Measurements from ENCODE around the gene NOXRED1. TPM values are rescaled to one million over a fixed set of nuclear protein-coding genes. Genes with fewer than 3 reads are reported as not detected.

The NOXRED1 gene
- total and polyA plus RNA-seq, 11 donors, result 0.15 to 0.32 (median 0.28) TPM; not detected in 7

DNA sequence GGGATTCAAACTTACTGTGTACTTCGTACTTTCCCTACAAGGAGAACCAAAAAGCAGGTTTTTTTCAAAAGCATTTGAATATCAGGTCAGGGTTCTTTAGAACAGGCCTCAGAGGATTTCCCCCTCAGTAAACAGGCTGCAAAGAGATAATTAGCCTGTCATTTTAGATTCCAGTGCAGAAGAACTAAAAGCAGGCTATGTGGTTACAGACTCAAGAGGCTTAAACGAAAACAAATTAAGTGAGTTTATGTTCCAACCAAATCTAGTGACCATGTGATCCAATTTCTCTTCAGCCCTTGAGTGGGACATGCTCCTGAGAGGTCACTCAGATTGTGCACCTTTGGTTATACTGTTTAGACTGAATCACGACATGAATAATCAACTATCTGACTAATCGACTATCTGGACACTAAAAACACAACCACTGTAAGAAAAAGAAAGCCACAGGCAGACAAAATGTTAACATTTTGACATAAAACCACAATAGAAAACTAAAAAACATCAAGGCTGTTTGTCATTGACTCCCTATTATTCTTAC lies 51.0 kb downstream of the NOXRED1 start:
- no peak overlapping the region for H3K27ac ChIP-seq
- H3K36me3 ChIP-seq, result no peaks in the 10 kb centered on the region
- intact Hi-C loops (cut with DNase I), result no loop called here
- TF ChIP-seq POLR2A (IDR thresholded peaks at IDR 0.05), result no peak
- TF ChIP-seq, protein P1, sequence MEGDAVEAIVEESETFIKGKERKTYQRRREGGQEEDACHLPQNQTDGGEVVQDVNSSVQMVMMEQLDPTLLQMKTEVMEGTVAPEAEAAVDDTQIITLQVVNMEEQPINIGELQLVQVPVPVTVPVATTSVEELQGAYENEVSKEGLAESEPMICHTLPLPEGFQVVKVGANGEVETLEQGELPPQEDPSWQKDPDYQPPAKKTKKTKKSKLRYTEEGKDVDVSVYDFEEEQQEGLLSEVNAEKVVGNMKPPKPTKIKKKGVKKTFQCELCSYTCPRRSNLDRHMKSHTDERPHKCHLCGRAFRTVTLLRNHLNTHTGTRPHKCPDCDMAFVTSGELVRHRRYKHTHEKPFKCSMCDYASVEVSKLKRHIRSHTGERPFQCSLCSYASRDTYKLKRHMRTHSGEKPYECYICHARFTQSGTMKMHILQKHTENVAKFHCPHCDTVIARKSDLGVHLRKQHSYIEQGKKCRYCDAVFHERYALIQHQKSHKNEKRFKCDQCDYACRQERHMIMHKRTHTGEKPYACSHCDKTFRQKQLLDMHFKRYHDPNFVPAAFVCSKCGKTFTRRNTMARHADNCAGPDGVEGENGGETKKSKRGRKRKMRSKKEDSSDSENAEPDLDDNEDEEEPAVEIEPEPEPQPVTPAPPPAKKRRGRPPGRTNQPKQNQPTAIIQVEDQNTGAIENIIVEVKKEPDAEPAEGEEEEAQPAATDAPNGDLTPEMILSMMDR (IDR thresholded peaks at IDR 0.05), result no peak
- peaks cover 0 to 25% (median 10%) of the 10 kb centered on the region in 12 donors for H3K4me1 ChIP-seq
- DNase-seq (no peak), ATAC-seq (no peak)
- no peaks in the 10 kb centered on the region for H3K9me3 ChIP-seq
- H3K27me3 ChIP-seq, result no peaks in the 10 kb centered on the region
- H3K4me3 ChIP-seq, result no peak overlapping the region
- 46 to 61% (median 54%) methylated on average over 4 of the region's 4 CpGs for WGBS, 4 donors

DNA sequence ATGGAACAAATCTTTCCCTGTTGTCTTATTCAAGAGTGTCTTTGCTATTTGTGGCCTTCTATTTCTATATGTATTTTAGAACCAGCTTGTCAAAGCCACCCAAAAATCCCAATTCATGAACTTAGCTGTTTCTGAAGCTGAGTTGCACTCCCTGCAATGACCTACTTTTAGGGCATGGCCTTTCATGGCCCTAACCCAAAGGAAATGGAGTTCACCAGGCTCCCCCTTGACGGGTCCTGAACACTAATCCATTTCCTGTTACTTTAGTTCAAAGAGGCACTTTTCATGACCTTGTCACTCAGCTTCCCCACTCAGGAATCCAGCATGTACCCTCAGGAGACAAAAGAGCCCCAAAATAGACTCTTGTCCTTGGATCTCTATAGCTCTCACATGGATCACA lies 54.0 kb downstream of the NOXRED1 start:
- no peaks in the 10 kb centered on the region for H3K36me3 ChIP-seq
- no peaks in the 10 kb centered on the region for H3K27me3 ChIP-seq
- no peak for TF ChIP-seq POLR2A (IDR thresholded peaks at IDR 0.05)
- TF ChIP-seq, protein P1 (IDR thresholded peaks at IDR 0.05), result no peak
- DNase-seq (no peak), ATAC-seq (no peak)
- intact Hi-C loops (cut with DNase I), result no loop called here
- H3K9me3 ChIP-seq, result no peaks in the 10 kb centered on the region
- H3K4me1 ChIP-seq, result peaks cover 0 to 8% (median 0%) of the 10 kb centered on the region in 12 donors
- H3K4me3 ChIP-seq, result no peak overlapping the region
- 0 to 56% (median 35%) methylated on average over 1 of the region's 1 CpG for WGBS, 4 donors
- no peak overlapping the region for H3K27ac ChIP-seq

DNA sequence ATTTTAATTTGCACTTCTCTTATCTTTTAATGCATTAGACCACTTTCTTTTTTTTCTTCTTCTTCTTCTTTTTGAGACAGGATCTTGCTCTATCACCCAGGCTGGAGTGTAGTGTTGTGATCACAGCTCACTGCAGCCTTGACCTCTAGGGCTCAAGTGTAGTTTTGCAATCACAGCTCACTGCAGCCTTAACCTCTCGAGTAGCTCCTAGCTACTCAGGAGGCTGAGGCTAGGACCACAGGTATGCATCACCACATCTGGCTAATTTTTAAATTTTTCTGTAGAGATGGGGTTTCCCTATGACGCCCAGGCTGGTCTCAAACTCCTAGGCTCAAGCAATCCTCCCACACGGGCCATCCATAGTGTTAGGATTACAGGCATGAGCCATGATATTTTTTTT lies 59.2 kb downstream of the NOXRED1 start:
- no peak overlapping the region for H3K27ac ChIP-seq
- 88 to 98% (median 92%) methylated on average over 3 of the region's 3 CpGs for WGBS, 4 donors
- intact Hi-C loops (cut with DNase I), result no loop called here
- no peaks in the 10 kb centered on the region for H3K27me3 ChIP-seq
- TF ChIP-seq, protein P1 (IDR thresholded peaks at IDR 0.05), result no peak
- TF ChIP-seq POLR2A (IDR thresholded peaks at IDR 0.05), result no peak
- ATAC-seq, result no peak
- H3K4me1 ChIP-seq, result no peaks in the 10 kb centered on the region
- DNase-seq, result no peak
- no peaks in the 10 kb centered on the region for H3K9me3 ChIP-seq
- no peaks in the 10 kb centered on the region for H3K36me3 ChIP-seq
- H3K4me3 ChIP-seq, result no peak overlapping the region

DNA sequence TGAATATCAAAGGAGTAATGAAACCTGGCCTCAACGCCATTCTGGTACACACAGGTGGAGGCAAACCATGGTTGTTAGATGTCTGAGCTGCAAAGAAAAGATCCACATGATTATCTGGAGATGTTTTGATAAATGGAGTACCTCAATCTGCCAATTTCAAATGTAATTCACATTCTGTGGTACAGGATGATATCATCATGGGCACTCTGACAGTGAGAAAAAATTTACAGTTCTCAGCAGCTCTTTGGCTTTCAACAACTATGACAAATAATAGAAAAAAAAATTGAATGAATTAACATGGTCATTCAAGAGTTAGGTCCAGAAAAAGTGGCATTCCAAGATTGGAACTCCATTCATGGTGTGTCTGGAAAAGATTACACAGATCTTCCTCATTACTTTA lies 63.7 kb downstream of the NOXRED1 start:
- H3K27ac ChIP-seq, result no peak overlapping the region
- ATAC-seq (no peak), DNase-seq (no peak)
- TF ChIP-seq, protein P1 (IDR thresholded peaks at IDR 0.05), result no peak
- TF ChIP-seq POLR2A (IDR thresholded peaks at IDR 0.05), result no peak
- H3K9me3 ChIP-seq, result no peaks in the 10 kb centered on the region
- no peaks in the 10 kb centered on the region for H3K27me3 ChIP-seq
- no peak overlapping the region for H3K4me3 ChIP-seq
- intact Hi-C loops (cut with DNase I), result no loop called here
- H3K36me3 ChIP-seq, result no peaks in the 10 kb centered on the region
- WGBS, 4 donors, result 91 to 100% (median 97%) methylated on average over 1 of the region's 1 CpG
- H3K4me1 ChIP-seq, result no peaks in the 10 kb centered on the region

Measured in heart left ventricle (tissue), 16 donors.